GM18909 (cell line): ENCODE data around the gene ASPSCR1.

Experiments used
- ATAC-seq: cut with Tn5 transposase; IDR thresholded peaks from one replicate; pipeline ENCODE4 v1.9.1; 2021; ENCODE audit warnings: mild to moderate bottlenecking; ENCODE audit not compliant: unreplicated experiment, poor library complexity

ASPSCR1 gene

GRCh38 chr17:81996757-81997441 lies 19.5 kb downstream of the ASPSCR1 start:
- ATAC-seq = no peak

- ATAC-seq = no peak
These were observed 20.8 kb downstream of the ASPSCR1 start for GRCh38 chr17:81998212-81998611.

DNA sequence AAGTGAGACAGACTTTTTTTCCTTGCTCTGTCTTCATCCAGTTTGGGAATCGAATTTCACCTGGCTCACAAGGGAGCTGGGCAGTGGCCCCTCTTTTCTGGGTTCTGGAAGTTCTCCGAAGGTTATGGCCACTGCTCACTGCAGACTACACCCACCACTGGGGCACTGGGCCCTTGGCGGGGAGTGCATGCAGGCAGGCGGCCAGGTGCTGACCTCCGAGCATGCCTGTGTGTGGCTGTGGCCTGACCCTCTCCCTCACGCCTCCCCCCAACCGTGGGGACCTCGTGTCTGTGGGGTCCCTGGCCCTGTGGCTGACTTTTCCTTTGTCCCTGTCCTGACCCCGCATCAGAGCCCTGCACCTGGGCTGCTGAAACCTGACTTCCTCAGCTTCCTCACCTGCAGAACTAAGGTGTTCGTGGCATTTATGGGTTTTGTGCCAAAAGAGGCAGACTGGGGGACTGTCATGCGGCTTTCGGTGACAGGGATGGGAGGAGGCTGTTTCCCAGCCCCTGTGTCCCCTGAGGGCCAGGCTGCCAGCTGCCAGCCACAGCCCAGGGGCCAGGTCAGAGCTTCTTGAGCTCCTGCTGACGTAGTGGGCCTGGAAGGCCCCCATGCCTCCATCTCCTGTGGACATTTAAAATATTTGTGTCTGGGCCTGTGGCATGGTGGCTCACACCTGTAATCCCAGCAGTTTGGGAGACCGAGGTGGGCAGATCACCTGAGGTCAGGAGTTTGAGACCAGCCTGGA lies 21.4 kb downstream of the ASPSCR1 start:
- no peak for ATAC-seq

GRCh38 chr17:81999587-81999975 lies 22.2 kb downstream of the ASPSCR1 start:
- ATAC-seq = no peak

GRCh38 chr17:81999976-82000802 lies 22.8 kb downstream of the ASPSCR1 start:
- ATAC-seq = no peak

DNA sequence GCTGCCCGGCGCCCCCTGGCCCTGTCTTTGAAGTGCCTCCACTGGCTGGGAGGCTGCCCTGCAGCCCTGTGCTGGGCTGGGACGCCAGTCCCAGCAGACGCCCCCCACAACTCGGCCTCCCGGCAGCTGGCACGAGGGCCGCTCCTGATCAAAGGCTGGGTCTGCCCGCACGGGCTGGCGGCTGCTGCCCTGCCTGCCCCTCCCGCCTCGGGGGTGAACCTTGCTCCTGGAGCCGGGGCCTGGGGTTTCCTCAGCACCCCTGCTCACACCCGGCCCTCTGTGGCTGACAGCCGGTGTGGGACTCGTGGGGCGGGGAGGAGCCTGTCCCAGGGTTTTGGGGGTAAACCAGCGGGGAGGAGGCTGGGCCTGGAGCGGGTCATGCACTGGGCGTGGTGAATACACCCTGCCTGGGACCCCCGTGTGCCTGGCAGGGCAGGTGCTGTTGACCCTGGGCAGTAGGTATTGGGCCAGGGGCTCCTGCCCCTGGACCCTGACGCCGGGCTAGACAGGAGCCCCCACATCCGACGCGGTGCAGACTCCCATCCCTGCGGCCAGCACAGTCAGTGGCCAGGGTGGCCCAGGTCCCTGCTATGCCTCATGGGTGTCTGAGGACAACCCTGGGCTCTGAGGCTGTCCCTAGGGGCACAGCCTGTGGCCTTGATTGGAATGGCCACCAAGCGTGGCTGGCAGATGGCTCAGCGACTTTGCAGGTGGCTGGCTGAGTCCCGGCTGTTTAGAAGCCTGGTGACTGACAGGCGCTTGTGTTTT lies 23.6 kb downstream of the ASPSCR1 start:
- ATAC-seq = no peak

DNA sequence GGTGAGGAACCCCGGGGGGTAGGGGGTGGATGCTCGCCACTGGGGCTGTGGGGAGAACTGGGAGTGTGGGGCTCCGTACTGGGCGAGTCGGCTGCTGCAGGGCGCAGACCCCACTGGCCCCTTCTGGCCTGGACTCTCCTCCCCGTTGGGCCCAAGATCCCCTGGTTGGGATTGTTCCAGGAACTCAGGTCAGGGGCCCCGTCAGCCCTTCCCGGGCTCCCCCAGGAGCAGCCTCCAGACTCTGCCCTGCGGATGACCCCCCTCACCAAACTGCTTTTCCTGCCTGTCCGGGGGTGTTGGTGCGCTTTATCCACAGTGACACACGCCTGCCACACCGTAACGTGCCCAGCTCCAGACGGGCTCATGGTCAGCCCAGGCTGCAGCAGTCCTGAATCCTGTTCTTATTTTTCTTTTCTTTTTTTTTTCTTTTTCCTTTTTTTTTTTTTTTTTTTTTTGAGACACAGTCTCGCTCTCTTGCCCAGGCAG lies 24.2 kb downstream of the ASPSCR1 start:
- ATAC-seq = no peak

DNA sequence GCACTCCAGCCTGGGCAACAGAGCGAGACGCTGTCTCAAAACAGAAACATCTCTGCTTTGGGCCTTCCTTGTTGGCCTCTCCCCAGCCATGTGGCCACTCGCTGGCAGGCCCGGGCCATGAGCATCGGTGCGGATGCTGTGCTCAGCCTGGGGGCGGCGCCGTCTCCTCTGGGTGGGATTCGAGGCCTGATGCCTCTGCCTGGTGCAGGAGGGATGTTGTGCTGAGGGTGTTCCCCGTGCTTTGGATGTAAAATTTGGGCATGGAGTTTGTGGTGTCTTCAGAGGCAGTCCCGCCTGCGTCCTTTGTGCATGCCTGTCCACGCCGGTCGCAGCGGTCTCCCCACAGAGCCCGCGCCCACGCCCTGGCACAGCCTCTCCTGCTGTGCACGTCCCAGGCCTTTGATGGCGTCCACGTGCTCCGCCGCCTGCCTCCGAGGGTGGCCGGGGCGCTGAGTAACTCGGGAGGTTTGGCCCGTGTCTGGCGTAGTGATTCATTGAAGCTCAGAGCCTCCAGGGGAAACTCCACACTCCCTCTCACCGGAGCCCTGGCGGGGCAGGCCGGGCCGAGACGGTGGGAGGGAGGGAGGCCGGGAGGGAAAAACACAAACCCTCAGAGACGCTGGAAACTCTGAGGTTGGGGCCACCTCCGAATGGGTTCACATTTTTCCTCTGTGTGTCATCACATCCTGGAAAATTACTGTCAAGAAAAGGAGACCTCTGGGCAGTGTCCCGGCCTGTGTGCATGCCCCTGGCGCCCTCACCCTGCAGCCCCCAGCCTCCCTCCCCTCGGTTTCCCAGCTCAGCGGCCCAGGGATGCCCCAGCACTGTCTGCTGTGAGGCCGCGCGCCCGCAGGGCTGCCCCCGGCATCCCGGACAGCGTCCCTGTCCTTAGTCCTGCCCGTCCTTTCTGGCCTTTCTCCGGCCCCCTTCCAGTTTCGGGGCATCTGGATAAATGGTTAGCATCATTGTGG lies 26.3 kb downstream of the ASPSCR1 start:
- ATAC-seq = no peak

- no peak for ATAC-seq
These were observed 27.4 kb downstream of the ASPSCR1 start for GRCh38 chr17:82004517-82005455.

DNA sequence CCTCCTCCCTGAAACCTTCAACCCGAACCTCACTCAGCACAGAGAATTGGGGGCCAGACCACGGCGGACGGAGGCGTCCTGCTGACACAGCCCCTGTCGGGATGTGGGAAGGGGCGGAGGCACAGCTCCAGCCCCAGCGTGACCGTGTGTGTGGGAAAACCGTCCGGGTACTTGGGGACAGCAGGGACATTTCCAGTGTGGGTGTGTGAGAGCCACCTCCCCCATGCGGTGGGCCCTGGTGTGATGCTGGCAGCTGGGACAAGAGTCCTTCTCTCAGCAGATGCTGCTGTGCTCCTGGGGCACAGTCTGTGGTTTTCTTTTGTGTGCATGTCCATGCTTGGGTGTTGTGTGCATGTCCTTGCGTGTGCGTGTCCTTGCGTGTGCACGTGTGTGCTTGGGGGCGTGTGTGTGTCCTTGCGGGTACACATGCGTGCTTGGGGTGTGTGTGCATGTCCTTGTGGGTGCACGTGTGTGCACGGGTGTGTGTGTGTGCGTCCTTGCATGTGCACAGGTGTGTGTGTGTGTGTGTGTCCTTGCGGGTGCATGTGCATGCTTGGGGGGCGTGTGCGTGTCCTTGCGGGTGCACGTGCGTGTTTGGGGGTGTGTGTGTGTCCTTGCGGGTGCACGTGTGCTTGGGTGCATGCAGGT lies 28.4 kb downstream of the ASPSCR1 start:
- no peak for ATAC-seq

DNA sequence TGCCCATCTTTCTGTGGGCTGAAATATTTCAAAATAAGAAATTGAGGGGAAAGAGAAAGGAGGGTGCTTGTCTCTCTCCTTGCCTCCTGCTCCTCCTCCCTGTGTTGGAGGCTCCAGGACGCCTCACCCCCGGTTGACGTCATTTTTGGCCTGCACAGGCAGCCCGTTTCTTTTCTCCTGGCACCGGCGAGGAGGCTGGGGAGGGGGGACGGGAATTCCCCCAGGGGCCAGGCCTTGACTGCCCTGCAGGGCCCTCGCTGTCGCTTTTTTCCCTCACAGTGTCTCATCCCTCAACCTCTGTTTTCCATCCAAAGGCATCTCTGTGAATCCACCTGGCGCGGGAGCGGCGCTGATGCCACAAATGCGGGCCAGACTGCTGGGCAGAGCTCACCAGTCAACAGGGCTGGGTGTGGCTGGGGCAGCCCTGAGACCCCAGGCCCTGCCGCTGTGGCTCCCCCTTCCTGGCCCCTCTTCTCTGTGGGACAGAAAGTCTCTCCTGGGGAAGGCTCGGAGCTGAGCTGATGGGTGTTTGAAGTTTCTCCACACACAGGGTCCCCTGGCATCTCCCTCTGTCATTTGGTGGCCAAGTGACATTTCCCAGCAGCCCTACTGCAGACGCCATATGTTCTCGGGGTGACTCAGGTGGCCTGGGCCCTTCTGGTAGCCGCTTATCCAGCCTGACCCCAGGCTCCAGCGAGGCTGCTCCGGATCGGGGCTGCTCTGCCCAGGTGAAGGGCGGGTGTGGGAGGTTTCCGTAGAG lies 29.2 kb downstream of the ASPSCR1 start:
- no peak for ATAC-seq

DNA sequence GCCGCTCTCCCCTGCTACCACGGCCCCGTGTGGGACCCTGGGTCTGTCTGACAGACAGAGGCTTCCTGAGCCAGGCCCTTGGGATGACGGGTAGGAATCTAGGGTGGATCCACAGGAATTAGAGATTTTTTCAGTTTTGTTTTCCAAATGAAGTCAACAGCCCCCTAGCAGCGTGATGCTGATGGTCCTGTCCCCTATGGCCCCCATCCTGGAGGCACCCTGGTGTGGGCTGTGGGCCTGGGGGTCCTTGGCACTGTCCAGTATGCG lies 29.7 kb downstream of the ASPSCR1 start:
- no peak for ATAC-seq

DNA sequence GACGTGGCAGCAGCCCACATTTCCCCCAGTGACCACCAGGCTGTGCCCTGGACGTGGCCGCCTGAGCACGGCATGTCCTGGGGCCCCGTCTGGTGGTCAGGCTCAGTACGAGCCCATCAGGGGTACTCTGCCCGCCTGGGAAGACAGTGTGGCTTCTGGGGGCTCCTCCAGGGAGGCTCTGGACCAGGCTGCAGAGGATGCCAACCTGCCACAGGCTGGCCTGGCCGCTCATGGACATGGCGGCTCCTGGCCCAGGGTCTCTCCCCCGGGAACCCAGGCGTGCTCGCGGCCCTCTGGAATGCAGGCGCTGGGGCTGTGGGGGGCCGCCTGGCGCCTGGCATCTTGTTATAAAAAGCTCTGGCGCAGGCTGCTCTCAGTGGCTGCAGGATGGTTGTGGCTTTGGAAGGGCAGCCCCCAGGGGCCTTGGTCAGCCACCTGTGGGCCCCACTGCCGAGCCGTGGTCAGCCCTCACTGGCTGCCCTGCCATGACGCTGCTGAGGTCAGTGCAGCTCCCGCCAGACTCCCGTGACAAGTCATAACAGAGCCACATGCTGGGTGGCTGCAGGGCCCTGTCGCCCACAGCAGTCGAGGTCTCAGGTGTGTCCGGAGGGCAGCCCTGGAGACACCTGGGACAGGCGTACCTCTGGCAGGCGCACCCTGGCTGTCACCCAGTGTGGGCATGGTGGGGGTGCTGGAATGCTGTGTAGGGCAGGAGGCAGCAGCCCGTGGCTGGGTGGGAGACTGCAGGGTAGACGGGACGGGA lies 30.2 kb downstream of the ASPSCR1 start:
- ATAC-seq = no peak

DNA sequence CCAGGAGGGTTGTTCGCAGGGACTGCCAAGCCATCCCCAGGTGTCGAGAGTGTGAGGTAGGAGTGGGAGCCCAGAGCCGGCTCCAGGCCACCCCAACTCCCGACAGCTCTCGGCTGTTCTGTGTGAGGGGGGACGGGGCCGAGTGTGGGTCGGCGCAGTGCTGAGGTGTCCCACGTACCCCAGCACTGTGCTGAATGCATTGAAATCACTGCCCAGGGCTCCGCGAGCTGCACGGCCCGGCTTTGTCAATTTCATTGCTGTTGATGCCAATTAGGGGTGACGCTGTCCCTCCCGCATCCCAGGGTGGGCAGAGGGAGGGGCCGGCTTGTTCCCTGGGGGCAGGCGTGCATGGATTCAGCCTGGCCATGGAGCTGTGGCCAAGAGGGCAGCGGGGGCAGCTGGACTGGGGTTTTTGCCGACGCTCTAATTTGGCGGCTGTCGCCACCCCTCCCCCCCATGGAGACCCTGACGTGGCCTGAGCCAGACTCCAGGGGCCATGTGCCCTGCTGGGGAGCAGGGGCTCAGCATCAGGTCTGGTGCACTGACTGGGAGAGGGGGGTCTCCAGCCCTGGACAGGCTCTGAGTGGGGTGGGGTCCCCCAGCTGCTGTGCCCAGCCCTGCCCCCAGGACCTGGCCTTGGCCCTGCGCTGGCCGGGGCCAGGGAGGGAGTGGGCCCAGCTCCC lies 31.0 kb downstream of the ASPSCR1 start:
- ATAC-seq = no peak

GRCh38 chr17:82008941-82009405 lies 31.5 kb downstream of the ASPSCR1 start:
- ATAC-seq = no peak

- ATAC-seq = no peak
These were observed 32.0 kb downstream of the ASPSCR1 start for GRCh38 chr17:82009413-82009812.
